ENCODE measurements around the gene NGEF. TPM values are rescaled to one million over a fixed set of nuclear protein-coding genes. Genes with fewer than 3 reads are reported as not detected.

The NGEF gene
- total RNA-seq, 1 donor, result 17.4 TPM

DNA sequence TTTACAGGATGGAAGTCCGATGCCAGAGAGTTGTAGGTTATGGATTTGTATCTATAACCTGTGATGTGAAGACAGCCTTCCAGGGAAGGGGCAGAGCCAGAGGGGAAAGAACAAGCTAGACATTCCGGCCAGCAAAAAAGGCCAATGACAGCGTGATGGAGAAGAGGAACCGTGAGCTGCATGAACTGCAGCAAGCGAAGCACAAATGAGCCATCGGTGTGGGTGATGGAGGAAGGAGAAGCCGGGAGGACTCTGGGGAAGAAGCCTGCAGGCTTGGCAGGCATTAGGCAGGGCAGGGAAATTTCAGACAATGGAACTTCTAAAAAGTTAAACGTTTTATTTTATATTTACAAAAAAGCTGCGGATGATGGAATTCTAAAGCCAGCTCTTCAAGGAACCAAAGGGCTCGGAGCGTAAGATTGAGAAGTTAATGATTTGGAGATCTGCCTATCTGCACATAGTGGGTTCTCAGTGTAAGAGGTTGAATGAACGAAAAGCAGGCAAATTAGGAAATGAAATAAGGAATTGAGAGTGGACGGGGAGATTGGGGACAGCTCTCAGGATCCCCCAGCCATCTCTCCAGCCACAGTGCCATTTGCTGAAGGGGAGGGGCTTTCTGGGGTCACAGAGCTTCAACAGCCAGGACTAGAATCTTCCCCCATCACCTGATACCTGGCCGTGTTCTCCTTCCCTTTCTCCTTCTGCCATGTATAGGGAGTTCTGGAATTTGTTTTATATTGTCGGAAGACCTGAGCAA is 28.4 kb downstream of the NGEF start:
- TF ChIP-seq CTCF (IDR thresholded peaks at IDR 0.05; ENCODE audit: insufficient read depth, low read length), result no peak
- H3K4me3 ChIP-seq (ENCODE audit: low read depth, low read length), result no peak overlapping the region
- no peak for DNase-seq (ENCODE audit: low read depth)

- DNase-seq (ENCODE audit: low read depth), result no peak
- H3K4me3 ChIP-seq (ENCODE audit: low read depth, low read length), result no peak overlapping the region
- no peak for TF ChIP-seq CTCF (IDR thresholded peaks at IDR 0.05; ENCODE audit: insufficient read depth, low read length)
These were observed 29.4 kb downstream of the NGEF start for GRCh38 chr2:232983669-232984140.

- H3K4me3 ChIP-seq (ENCODE audit: low read depth, low read length), result no peak overlapping the region
- no peak for DNase-seq (ENCODE audit: low read depth)
- TF ChIP-seq CTCF (IDR thresholded peaks at IDR 0.05; ENCODE audit: insufficient read depth, low read length), result no peak
These were observed 30.0 kb downstream of the NGEF start for GRCh38 chr2:232982926-232983668.

DNA sequence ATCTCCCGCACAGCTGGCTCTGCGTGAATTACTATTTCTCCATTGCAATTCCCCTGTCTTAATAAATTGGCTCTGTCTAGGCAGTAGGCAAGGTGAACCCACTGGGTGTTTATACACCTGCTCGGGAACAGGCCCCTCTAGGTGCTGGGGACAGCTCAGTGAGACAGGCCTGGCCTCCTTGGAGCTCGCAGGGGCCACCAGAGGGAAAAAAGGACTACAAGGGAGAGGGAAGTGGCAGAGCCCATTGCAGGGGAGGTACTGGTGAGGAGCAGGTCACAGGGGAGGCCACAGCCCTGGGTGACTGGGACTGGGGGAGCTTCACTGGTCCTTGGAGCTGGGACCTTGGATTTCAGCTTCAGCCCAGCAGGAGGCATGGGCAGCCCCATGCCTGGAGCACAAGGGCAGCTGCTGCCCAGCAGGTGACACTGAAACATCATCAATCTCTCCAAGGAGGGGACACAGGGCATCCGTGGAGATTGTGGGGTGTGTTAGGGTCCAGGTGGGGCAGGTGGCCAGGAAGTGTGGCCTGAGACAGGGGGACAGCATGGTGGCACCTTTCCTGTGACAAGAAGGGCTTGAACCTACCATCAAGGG is 31.2 kb downstream of the NGEF start:
- DNase-seq (ENCODE audit: low read depth), result no peak
- peak; percentile 7 for TF ChIP-seq CTCF (IDR thresholded peaks at IDR 0.05; ENCODE audit: insufficient read depth, low read length)
- no peak overlapping the region for H3K4me3 ChIP-seq (ENCODE audit: low read depth, low read length)

- no peak overlapping the region for H3K4me3 ChIP-seq (ENCODE audit: low read depth, low read length)
- TF ChIP-seq CTCF (IDR thresholded peaks at IDR 0.05; ENCODE audit: insufficient read depth, low read length), result no peak
- no peak for DNase-seq (ENCODE audit: low read depth)
These were observed 31.7 kb downstream of the NGEF start for GRCh38 chr2:232981356-232981755.

- no peak overlapping the region for H3K4me3 ChIP-seq (ENCODE audit: low read depth, low read length)
- TF ChIP-seq CTCF (IDR thresholded peaks at IDR 0.05; ENCODE audit: insufficient read depth, low read length), result no peak
- DNase-seq (ENCODE audit: low read depth), result no peak
These were observed 32.4 kb downstream of the NGEF start for GRCh38 chr2:232980683-232981082.
